Gastrocnemius medialis (tissue), 4 donors: ENCODE measurements around the gene EXOC3L4. TPM values are rescaled to one million over a fixed set of nuclear protein-coding genes. Genes with fewer than 3 reads are reported as not detected.

Source experiments
- ATAC-seq, 2 donors: fragments of 150-250 bp; one replicate each; pipeline ENCODE4 v1.9.1; 2016
- DNase-seq, 2 donors: peaks; one replicate each; pipeline ENCODE4 v3.0.0-alpha.2; 2019
- H3K27ac ChIP-seq, 4 donors: fragments of 200-600 bp; sonication (generic); 1 replicate in 1 of 4; 2 replicates in 3 of 4; pipeline ENCODE4 v1.5.1; 2016 to 2018; ENCODE audit warnings: mild to moderate bottlenecking in 2 of 4, moderate library complexity in 1 of 4
- H3K27me3 ChIP-seq, 3 donors: fragments of 200-600 bp; sonication (generic) in 2 of 3; 1 replicate in 1 of 3; 2 replicates in 2 of 3; pipeline versions ENCODE4 v1.5.1 to v1.6.0; 2016 to 2019; ENCODE audit warnings: mild to moderate bottlenecking in 1 of 3, moderate library complexity in 1 of 3
- H3K36me3 ChIP-seq, 2 donors: fragments of 200-600 bp; sonication (generic) in 1 of 2; one replicate each; pipeline ENCODE4 v1.5.1; 2017 to 2018
- H3K4me1 ChIP-seq, 2 donors: fragments of 200-600 bp; sonication (generic) in 1 of 2; one replicate each; pipeline ENCODE4 v1.5.1; 2016 to 2017; ENCODE audit warnings: mild to moderate bottlenecking in 2 of 2
- H3K4me3 ChIP-seq, 4 donors: fragments of 200-600 bp; sonication (generic) in 3 of 4; 1 replicate in 1 of 4; 2 replicates in 3 of 4; pipeline ENCODE4 v1.5.1; 2016 to 2019; ENCODE audit warnings: mild to moderate bottlenecking in 2 of 4
- H3K9me3 ChIP-seq, 3 donors: fragments of 200-600 bp; sonication (generic) in 2 of 3; 1 replicate in 1 of 3; 2 replicates in 2 of 3; pipeline ENCODE4 v1.5.1; 2016 to 2019
- CTCF ChIP-seq, 5 experiments: fragments of 450-650 bp in 3 of 5; fragments of 200-600 bp in 2 of 5; sonication (generic) in 2 of 5; IDR thresholded peaks in 4 of 5; conservative IDR thresholded peaks in 1 of 5; 1 replicate in 4 of 5; 2 replicates in 1 of 5; pipeline ENCODE4 v1.5.1; 2016 to 2019; ENCODE audit warnings: antibody characterized with exemption in 5 of 5, mild to moderate bottlenecking in 3 of 5, moderate library complexity in 3 of 5
- POLR2A ChIP-seq, 2 donors: fragments of 450-650 bp; IDR thresholded peaks; one replicate each; pipeline ENCODE4 v1.6.1; 2017; ENCODE audit warnings: antibody characterized with exemption in 2 of 2, mild to moderate bottlenecking in 2 of 2, moderate library complexity in 2 of 2
- in situ Hi-C, 4 donors: fragments of 200-750 bp; cut with MboI; loops; one replicate each; pipeline versions ENCODE4 v1.15.0 to v1.8.0; 2017; ENCODE audit warnings: low sequenced_read_pairs in 4 of 4
- intact Hi-C: fragments of 100-400 bp; cut with DNase I; formaldehyde crosslinking; loops from one replicate; pipeline ENCODE4 v1.15.1; 2023; ENCODE audit warnings: low total_unique reads
- total RNA-seq, 4 donors: library from RNA; depleted of rRNA; stranded (reverse); fragments of >200 nt; gene quantifications; one replicate each; pipeline versions ENCODE4 v1.1.0 to v1.2.3, GENCODE V29; 2016

The EXOC3L4 gene
- total RNA-seq, 4 donors from 2014 or later: 0.35 to 2.4 TPM; not detected in 2

GRCh38 chr14:103103461-103104388 lies 9.2 kb downstream of the EXOC3L4 start:
- ATAC-seq (no peak), DNase-seq (no peak)
- intact Hi-C loops (loop anchor here (1.0 to 2.0 kb wide), 2 partner anchors 23 to 78 kb away; no protein-coding TSS in a partner anchor), in situ Hi-C loops (loop anchor here in 3 of 4 donors (10.0 kb wide), 2 partner anchors 81 to 181 kb away; no protein-coding TSS in a partner anchor)
- H3K9me3 ChIP-seq: no peaks in the 10 kb centered on the region
- H3K4me1 ChIP-seq: peaks cover 0 to 14% of the 10 kb centered on the region in 2 donors
- peak overlapping the region in 2 of 4 donors; percentile 2 to 25 for H3K4me3 ChIP-seq
- H3K36me3 ChIP-seq: no peaks in the 10 kb centered on the region
- peaks cover 31 to 45% (median 40%) of the 10 kb centered on the region in 3 donors for H3K27me3 ChIP-seq
- peak in 1 of 5 experiments; percentile 17 for TF ChIP-seq CTCF (IDR thresholded peaks at IDR 0.05 in 4 of 5, conservative IDR thresholded peaks at IDR 0.05 in 1 of 5)
- no peak for TF ChIP-seq POLR2A (IDR thresholded peaks at IDR 0.05)
- no peak overlapping the region for H3K27ac ChIP-seq

DNA sequence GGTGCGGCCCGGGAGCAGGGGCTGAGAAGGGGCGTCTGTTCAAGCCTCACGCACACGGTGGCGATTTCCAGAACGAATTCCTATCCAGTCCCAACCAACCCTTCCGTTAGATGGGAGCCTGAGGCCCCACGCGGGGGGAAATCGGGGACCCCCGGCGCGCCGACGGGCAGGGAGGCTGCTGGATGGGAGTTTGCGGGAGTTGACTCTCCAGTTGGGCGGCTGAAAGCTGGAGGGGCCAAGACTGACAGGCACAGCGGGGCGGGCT lies 9.8 kb downstream of the EXOC3L4 start:
- Histone ChIP-seq H3K4me1 (peaks cover 0 to 14% of the 10 kb centered on the region in 2 donors), H3K27ac (no peak overlapping the region), H3K4me3 (no peak overlapping the region), H3K27me3 (peaks cover 31 to 45% (median 40%) of the 10 kb centered on the region in 3 donors), H3K9me3 (no peaks in the 10 kb centered on the region), H3K36me3 (no peaks in the 10 kb centered on the region)
- ATAC-seq (no peak), DNase-seq (no peak)
- no peak for TF ChIP-seq CTCF (IDR thresholded peaks at IDR 0.05 in 4 of 5, conservative IDR thresholded peaks at IDR 0.05 in 1 of 5)
- TF ChIP-seq POLR2A (IDR thresholded peaks at IDR 0.05): no peak
- intact Hi-C loops (loop anchor here (1.0 to 2.0 kb wide), 2 partner anchors 22 to 77 kb away; no protein-coding TSS in a partner anchor), in situ Hi-C loops (loop anchor here in 3 of 4 donors (10.0 kb wide), 2 partner anchors 80 to 180 kb away; no protein-coding TSS in a partner anchor)

GRCh38 chr14:103104654-103105452 lies 10.3 kb downstream of the EXOC3L4 start:
- H3K4me3 ChIP-seq: no peak overlapping the region
- in situ Hi-C loops: loop anchor here (5.0 to 10.0 kb wide), 4 partner anchors 80 to 187 kb away; no protein-coding TSS in a partner anchor
- peaks cover 3 to 18% of the 10 kb centered on the region in 2 donors for H3K4me1 ChIP-seq
- ATAC-seq: peak; percentile 73 to 77
- no peak overlapping the region for H3K27ac ChIP-seq
- H3K36me3 ChIP-seq: no peaks in the 10 kb centered on the region
- peak; percentile 92 to 100 (median 99) for TF ChIP-seq CTCF (IDR thresholded peaks at IDR 0.05 in 4 of 5, conservative IDR thresholded peaks at IDR 0.05 in 1 of 5)
- no peak for TF ChIP-seq POLR2A (IDR thresholded peaks at IDR 0.05)
- intact Hi-C loops: loop anchor here (1.0 to 2.0 kb wide), 5 partner anchors 22 to 188 kb away; no protein-coding TSS in a partner anchor
- no peaks in the 10 kb centered on the region for H3K9me3 ChIP-seq
- DNase-seq: peak in 1 of 2 donors; percentile 49
- H3K27me3 ChIP-seq: peaks cover 31 to 45% (median 40%) of the 10 kb centered on the region in 3 donors

GRCh38 chr14:103105580-103106150 lies 11.1 kb downstream of the EXOC3L4 start:
- peaks cover 11 to 26% of the 10 kb centered on the region in 2 donors for H3K4me1 ChIP-seq
- in situ Hi-C loops (loop anchor here (5.0 to 10.0 kb wide), 4 partner anchors 79 to 187 kb away; no protein-coding TSS in a partner anchor), intact Hi-C loops (loop anchor here (1.0 to 2.0 kb wide), 4 partner anchors 21 to 188 kb away; no protein-coding TSS in a partner anchor)
- H3K27me3 ChIP-seq: peaks cover 31 to 40% (median 38%) of the 10 kb centered on the region in 3 donors
- H3K36me3 ChIP-seq: no peaks in the 10 kb centered on the region
- no peak for ATAC-seq
- no peak overlapping the region for H3K27ac ChIP-seq
- no peaks in the 10 kb centered on the region for H3K9me3 ChIP-seq
- no peak for TF ChIP-seq CTCF (IDR thresholded peaks at IDR 0.05 in 4 of 5, conservative IDR thresholded peaks at IDR 0.05 in 1 of 5)
- no peak for TF ChIP-seq POLR2A (IDR thresholded peaks at IDR 0.05)
- DNase-seq: no peak
- no peak overlapping the region for H3K4me3 ChIP-seq
